ENCODE data around the gene PITHD1.
"Not testable (repeated sequence)": the region's sequence is repeated elsewhere in the genome, so short reads cannot be mapped to it uniquely, and the experiment has no call there.

The PITHD1 gene

DNA sequence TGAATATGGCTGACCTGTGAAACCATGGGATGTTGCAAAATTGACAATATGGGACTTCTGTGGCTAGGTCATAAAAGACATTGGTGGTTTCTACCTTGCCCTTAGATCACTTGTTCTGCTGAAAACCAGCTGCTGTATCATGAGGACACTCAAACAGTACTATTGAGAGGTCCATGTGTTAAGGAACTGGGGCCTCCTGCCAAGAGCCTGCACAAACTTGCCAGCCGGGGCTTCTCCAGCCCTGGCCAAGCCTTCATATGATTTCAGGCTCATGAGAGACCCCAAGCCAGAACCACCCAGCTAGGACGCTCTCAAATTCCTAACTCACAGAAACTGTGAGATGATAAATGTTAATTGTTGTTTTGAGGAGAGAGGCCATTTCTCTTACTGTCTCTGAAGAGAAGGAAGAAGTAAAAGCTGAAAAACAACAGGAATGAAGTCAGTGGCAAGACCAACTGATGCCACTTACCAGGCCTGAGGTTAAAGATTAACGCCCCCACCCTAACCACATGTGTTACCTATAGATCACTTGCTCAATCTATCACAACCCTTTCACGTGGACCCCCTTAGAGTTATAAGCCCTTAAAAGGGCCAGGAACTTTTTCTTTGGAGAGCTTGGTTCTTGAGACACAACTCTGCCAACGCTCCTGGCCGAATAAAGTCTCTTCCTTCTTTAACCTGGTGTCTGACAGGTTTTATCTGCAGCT is 3.9 kb upstream of the PITHD1 start:
- no peak for DNase-seq

DNA sequence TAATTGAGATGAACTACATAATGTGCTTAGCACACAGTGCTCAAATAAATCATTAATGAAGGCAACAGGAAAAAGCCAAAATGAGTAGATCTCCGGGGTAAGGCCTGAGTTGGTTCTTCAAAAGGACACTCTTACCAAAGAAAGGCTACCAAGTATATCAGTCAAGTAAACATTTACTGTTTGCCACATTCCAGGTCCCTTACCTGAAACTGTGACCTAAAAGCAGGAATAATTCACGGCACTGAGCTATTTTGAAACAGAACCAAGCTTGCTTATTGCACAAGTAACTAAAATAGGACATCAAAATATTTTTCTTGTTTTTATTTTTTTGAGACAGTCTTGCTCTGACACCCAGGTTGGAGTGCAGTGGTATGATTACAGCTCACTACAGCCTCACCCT is 2.0 kb upstream of the PITHD1 start:
- DNase-seq: no peak

DNA sequence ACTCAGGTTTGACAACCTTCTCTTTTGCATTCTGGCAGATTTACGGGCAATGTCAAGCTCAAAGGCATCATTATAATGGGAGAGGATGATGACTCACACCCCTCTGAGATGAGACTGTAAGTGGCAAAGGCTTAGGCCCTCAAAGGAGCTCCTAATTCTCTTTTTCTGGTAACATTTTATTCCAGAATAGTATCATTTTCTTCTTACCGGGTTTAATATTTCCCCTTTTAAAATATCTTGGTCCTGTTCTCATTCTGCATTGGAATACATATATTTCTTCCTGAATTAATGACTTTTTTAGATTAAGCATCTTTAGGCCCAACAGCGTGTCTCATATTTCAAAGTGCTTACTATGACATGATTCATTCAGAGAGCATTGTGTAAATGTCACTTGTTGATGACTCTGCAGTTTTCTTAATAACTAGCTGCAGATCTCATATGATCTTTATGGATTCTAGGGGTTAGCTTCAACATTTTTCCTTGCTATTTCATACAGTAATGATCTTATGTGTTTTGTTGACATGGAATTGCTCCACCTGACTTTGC is 1.7 kb downstream of the PITHD1 start:
- DNase-seq: no peak

DNA sequence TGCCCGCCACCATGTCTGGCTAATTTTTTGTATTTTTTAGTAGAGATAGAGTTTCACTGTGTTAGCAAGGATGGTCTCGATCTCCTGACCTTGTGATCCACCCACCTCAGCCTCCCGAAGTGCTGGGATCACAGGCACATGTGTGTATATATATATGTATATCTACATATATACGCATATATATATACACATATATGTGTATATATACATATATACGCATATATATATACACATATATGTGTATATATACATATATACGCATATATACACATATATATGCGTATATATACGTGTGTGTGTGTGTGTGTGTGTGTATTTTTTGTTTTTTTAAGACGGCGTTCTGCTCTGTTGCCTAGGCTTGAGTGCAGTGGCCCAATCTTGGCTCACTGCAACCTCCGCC is 4.9 kb downstream of the PITHD1 start:
- DNase-seq: not testable (repeated sequence)

DNA sequence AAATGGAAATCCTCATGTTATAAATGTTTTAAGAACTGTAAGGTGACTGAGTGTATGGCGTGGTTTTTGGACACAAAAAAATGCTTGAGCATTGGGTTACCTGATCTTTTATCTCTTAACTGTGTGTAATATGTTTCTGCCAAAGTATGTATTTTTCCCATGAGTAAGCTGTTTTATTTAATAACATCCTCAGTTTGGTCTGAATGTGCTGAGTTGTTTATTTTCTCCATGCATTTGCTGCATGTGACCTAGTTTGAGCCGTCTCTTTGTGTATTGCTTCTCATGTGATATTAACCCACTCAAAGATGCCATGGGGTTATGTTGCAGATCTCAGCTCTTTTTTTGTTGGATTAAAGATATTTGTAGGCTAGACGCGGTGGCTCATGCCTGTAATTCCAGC is 6.6 kb downstream of the PITHD1 start:
- no peak for DNase-seq

DNA sequence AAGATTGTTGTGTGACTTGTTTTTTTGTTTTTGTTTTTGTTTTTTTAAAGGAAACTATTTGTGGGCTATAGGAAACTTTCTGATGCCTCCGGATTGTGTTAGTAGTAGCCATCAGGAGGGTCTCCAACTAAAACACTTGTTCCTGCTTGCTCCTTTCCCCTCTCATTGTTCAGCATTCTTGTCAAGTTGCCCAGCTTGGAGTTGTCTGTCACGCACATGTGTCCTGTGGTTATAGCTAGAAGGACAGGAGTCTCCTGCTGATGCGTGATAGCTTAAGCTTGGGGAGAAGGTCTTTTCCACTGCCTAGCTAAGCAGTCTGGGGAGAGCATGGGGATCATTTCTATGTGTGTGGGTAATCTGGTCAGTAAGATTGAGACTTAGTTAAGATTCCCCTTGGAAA is 9.5 kb downstream of the PITHD1 start:
- DNase-seq: no peak

DNA sequence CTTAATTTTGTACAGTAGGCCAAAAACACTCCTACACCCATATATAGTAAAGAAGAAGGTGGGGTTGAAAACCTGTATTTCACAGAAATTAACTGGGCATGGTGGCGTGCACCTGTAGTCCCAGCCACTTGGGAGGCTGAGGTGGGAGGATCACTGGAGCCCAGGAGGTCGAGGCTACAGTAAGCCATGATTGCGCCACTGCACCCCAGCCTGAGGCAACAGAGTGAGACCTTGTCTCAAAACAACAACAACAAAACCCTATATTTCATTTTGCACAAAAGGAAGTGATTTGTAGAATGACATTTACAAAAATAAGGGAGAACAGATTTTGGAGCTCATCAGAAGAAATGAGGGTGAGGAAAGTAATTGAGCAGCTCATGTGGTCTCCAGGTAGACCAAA is 10.5 kb downstream of the PITHD1 start:
- no peak for DNase-seq

DNA sequence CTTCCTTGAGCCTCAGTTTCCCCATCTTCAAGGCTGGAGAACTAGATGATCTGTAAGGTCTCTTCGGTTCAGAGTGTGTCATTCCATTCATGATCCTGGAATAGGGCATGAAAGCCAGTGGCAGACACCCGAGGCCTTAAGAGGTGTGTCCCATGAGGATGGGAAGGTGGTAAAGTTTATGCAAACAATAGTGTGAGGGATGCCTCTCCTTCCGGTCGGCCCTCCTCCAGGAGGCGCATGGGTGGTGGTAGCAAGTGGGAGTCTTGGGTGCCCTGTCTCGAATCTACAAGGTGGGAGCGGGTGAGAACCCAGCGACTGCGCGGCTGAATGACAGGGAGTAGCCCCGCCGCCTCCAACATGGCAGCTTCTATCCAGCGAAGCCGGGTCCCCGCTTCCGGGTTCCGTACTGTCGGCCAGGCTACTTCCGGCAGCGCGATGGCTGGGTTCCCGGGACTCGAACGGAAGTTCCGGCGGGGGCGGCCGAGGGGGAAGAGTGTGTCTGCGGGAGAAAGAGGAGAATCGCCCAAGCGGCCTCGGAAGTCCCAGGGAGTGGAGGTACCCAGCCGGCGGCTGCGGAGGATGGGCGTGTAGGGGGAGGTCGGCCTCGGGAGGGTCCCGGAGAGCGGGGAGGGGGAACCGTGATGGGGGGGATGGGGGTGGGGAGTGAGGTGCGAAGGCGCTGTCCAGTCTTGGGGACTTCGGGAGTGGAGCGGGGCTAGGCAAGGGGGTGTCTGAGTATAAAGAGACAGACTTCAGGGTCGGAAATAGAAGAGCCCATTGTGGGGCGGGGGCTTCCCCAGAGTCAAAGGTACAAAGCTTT is 12.7 kb downstream of the PITHD1 start, which contains the start of gene LYPLA2:
Gene LYPLA2, plus strand, starts transcription at position 450 of the 820 bp plus-strand sequence. CDS start 1,538 bp downstream, outside the sequence.
- DNase-seq: peak; percentile 57 to 71 (median 68)

DNA sequence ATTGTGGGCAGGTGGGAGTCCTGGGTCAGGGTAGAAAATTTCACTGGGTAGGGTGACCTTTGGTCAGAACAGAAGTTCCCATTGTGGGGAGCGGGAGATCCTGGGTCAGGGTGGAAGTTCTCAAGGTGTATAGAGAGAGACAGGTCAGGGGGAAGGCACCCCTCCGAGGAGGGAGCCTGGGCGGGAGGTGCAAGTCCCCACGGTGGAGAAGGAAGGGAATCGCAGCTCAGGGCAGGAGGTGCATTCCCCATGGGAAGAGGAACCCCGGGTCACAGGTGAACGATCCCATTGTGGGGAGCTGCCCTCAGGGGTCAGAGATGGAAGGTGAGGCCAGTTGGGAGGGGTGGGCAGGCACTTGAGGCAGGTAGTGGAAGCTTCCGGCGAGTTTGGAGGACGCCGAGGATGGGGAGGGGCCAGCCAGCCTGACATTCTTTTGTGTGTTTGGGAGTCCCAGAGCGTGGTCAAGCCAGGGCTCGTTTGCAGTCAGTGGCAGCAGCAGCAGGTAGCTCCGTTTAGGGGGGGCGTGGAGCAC is 13.4 kb downstream of the PITHD1 start:
- DNase-seq: no peak

DNA sequence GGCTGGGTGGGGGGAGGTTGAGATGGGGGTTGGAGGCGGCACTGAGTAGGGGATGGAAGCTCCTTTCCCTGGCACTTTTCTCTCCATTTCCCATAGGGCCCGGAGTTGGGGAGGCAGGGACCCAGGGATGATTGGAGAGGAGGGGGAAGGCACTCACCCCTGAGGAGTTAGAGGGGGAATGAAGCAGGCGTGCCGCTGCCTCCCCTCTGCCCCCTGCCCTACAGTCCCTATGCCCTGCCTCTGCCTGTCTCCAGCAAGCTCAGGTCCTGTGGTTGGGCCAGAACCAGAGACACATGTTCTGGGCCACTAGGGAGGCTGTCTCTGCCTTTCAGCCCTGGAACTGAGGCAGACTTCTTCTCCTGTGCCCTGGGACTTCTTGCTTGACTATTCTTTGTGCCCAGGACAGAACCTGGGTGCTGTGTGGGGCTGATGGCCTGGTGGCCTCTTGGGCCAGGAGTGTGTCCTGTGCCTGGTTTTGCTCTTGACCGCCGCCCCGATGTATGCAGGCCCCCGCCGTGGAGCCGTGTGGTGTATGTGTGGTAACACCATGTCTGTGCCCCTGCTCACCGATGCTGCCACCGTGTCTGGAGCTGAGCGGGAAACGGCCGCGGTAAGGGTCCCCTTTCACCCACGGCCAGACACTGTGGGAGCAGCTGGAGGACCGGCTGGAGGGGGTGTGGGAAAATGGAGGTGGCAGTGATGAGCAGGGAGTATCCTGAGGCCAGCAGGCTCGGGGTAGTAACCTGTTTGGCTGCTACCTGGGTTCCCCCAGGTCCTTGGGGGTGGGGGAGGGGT is 14.1 kb downstream of the PITHD1 start:
- no peak for DNase-seq

DNA sequence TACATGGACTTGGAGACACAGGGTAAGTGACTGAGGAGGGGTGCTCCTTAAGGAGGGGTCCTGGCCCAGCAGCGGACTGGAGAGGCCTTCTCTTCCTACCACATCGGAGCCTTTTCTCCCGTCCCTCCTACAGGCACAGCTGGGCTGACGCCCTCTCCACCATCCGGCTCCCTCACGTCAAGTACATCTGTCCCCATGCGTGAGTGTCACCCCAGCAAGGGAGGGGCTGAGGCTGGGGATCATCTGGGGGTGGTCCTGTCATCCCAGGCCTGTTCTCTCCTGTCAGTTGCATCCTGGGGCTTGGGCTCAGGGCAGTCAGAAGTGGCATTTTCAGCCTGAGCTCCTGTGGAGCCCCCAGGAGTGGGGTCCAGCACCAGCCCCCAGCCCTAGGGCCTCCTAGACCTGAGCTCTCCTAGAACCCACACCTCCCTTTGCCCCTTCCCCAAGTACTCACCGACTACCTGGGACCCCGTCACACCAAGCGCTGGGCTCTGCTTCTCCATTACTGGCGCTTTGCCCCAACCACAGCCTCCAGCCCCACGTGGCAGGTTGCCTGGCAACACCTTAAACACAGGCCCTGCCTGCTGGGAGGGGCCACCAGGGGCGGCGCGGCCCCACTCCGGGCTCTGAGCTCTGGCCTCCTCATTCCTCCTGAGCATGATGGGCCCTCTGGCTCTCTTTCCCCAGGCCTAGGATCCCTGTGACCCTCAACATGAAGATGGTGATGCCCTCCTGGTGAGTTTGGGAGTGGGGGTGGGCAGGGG is 15.0 kb downstream of the PITHD1 start:
- DNase-seq: no peak

DNA sequence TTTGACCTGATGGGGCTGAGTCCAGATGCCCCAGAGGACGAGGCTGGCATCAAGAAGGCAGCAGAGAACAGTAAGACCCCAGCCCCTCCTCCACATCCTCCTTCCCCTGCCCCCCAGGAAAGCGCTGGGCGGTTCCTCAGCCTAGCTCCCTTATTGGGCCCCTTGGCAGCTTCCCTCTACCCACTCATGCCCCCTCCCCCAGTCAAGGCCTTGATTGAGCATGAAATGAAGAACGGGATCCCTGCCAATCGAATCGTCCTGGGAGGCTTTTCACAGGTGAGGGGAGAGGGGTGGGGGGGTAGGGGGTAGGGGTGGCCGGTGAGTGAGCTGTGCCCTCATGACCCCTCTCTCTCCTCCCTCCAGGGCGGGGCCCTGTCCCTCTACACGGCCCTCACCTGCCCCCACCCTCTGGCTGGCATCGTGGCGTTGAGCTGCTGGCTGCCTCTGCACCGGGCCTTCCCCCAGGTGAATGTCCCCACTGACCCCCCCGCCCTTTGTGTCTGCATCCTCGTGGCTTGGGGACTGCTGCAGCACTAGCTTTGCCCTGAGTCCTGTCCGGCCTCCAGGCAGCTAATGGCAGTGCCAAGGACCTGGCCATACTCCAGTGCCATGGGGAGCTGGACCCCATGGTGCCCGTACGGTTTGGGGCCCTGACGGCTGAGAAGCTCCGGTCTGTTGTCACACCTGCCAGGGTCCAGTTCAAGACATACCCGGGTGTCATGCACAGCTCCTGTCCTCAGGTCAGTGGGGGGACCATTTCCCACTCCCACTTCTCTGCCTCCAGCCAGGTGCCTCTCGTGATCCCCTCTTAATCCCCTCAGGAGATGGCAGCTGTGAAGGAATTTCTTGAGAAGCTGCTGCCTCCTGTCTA is 15.9 kb downstream of the PITHD1 start:
- DNase-seq: no peak

DNA sequence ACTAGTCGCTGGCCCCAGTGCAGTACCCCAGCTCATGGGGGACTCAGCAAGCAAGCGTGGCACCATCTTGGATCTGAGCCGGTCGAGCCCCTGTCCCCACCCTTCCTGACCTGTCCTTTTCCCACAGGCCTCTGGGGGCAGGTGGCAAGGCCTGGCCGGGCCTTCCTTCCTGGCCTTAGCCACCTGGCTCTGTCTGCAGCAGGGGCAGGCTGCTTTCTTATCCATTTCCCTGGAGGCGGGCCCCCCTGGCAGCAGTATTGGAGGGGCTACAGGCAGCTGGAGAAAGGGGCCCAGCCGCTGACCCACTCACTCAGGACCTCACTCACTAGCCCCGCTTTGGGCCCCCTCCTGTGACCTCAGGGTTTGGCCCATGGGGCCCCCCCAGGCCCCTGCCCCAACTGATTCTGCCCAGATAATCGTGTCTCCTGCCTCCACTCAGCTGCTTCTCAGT is 16.5 kb downstream of the PITHD1 start:
- not testable (repeated sequence) for DNase-seq

DNA sequence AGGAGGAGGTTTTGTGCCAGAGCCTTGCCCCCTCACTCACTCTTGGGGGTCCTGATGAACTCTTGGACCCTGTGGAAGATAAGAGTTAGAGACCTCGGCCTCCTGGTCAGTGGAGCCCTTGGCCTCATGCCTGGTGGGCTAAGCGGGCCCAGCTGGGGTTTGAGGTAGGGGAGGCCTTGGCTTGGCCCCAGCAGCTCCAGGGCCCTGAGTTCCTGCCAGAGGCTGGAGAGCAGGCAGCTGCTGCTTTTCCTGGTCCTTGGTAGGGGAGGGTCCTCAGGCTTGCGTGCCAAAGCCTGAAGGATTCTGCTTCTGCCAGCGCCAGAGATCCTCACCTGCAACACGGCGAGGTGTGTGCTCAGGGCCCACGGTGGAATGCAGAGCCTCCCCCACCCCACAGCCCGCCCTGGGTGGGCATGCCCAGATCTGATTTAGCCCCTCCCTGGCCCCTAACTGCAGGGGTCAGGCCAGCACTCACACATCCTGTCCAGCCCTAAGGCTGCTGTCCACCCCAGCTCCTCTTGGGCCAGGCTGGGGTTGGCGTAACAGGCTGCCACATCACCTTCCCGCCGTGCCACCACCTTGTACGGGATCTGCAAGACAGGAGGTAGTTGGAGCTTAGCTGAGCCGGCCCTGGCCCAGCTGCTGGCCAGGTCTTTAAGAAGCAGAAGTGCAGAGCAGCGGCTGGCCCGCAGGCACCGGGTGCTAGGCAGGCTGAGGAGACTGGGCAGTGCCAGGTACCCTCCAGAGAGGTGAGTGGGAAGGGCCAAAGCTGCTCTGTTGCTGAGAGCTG is 17.7 kb downstream of the PITHD1 start:
- DNase-seq: no peak

DNA sequence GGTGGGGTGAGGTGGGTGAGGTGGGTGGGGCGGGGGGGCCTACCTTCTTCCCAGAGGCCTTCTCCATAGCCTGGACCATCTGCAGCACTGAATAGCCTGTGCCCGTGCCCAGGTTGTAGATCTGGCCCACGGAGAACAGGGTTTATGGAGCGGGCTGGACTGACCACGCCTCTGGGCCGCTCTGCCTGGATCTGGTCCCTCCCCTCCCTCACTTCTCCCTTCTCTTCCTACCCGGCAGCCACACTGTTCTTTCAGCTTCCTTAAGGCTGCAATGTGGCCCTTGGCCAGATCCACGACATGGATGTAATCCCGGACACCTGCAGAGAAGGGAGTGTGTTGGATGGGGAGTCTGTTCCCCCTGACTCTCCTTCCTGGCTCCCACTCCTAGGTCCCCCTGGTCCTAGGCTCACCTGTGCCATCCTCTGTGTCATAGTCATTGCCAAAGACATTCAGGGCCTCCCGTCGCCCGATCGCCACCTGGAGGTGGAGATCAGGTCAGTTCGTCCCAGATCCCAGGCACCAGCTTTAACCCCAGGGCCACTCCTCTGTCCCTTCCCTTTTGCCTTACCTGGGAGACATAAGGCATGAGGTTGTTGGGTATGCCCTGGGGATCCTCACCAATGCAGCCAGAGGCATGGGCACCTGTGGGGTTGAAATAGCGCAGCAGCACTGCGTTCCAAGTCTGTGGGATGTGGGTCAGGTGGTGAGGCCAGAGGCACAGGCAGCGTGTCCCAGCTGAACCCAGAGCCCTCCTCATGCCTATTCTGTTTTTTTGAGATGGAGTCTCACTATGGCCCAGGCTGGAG is 18.5 kb downstream of the PITHD1 start:
- no peak for DNase-seq

DNA sequence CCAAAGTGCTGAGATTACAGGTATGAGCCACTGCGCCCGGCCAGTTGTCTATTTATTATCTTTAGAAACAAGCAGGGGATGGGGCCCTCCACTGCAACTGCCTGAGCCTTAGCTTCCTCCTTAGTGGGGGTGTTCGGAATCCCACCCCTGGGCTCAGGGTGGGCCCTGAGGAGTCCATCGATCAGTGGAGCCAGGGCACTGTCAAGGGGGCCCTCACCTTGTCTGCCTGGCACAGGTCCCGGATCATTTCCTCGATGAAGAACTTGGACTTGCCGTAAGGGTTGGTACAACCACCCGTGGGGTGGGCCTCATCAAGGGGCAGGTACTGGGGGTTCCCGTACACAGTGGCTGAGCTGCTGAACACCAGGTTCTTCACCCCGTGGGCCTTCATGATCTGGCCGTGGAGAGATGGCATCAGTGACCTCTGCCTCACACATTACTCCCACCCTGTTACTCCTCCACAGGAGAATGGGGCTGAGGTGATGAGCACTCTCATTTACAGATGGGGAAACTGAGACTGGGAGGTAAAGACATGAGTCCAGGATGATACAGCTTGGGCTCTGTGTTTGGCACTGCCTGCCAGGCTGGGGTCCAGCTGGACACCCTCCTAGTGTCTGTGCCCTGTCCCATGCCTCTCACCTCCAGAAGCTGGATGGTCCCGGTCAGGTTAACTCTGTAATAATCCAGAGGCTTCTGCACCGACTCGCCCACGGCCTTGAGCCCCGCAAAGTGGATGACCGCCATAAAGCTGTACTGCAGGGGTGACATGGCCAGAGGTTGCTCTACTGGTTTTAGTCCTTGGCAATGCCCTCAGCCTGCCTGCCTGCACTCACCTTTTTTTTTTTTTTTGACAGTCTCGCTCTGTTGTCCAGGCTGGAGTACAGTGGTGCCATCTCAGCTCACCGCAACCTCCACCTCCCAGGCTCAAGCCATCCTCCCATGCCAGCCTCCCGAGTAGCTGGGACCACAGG is 19.5 kb downstream of the PITHD1 start:
- DNase-seq: no peak

DNA sequence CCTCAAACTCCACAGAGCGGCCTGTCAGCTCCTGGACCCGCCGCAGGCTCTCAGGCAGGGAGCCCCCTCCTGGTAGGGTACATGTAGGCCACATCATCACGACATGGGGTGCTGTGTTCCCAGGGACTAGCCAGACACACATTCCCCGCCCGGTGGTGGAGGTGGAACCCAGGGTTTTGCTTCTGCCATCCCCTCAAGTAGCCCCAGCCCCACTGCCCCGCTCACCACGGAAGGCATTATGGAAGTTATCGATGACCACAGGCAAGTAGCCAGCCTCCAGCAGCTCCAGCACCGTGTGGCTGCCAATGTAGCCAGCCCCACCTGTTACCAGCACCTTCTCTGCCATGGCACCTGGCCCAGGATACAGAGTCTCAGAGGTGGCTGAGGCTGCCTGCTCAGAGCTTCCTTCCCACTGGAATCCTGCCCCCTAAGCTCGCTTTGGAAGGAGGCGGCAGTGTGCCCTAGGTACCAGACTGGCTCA is 20.5 kb downstream of the PITHD1 start:
- DNase-seq: no peak

DNA sequence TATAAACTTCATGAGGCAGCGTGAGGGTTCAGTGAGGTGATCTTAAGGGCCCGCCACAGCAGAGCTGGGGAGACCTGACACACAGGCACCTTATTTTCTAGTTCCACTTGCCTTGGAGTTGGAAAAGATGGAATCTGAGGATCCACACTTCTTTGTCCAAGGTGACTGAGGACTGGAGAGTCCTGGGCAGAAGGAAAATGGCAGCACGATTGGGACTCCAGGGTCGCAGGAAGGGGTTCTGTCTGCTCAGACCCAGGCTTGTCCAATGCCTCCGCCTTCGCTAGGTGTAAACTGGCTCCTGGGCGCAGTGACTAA is 21.0 kb downstream of the PITHD1 start:
- no peak for DNase-seq

Data from activated naive CD4-positive, alpha-beta T cell (primary cell).